GM12874 (cell line): ENCODE data around the gene GATB.

Experiments used
- CTCF ChIP-seq: IDR thresholded peaks from 2 replicates; pipeline ENCODE4 v1.5.1; 2011; ENCODE audit warnings: low read depth, mild to moderate bottlenecking, control low read depth, low read length, moderate library complexity; ENCODE audit not compliant: insufficient read depth

Gene GATB

GRCh38 chr4:151784706-151785105 is 23.9 kb upstream of the GATB start:
- TF ChIP-seq CTCF, result no peak

GRCh38 chr4:151783867-151784266 is 23.1 kb upstream of the GATB start:
- TF ChIP-seq CTCF, result no peak

- no peak for TF ChIP-seq CTCF
These were observed 21.5 kb upstream of the GATB start for GRCh38 chr4:151782296-151782695.

GRCh38 chr4:151781026-151781425 is 20.2 kb upstream of the GATB start:
- no peak for TF ChIP-seq CTCF

- no peak for TF ChIP-seq CTCF
These were observed 16.7 kb upstream of the GATB start for GRCh38 chr4:151777471-151777870.

- no peak for TF ChIP-seq CTCF
These were observed 13.5 kb upstream of the GATB start for GRCh38 chr4:151774324-151774723.

GRCh38 chr4:151772274-151772673 is 11.5 kb upstream of the GATB start:
- TF ChIP-seq CTCF, result no peak

GRCh38 chr4:151771664-151772063 is 10.9 kb upstream of the GATB start:
- no peak for TF ChIP-seq CTCF
